Left ventricle myocardium superior (tissue), 1 donor: ENCODE data around the gene TTLL3. TPM values are rescaled to one million over a fixed set of nuclear protein-coding genes. Genes with fewer than 3 reads are reported as not detected.
"Not testable (repeated sequence)": the region's sequence is repeated elsewhere in the genome, so short reads cannot be mapped to it uniquely, and the experiment has no call there.

ENCODE experiments used
- ATAC-seq: fragments of 200-7000 bp; cut with Tn5 transposase; one replicate; pipeline ENCODE4 v1.9.1; 2020; ENCODE audit warnings: mild to moderate bottlenecking, moderate library complexity
- DNase-seq: peaks from one replicate; pipeline ENCODE4 v3.0.0-alpha.2; 2020
- intact Hi-C: fragments of 100-400 bp; cut with micrococcal nuclease; formaldehyde crosslinking; loops from one replicate; pipeline ENCODE4 v1.11.0; 2022
- long read RNA-seq: library from polyadenylated mRNA; unstranded; transcript quantifications from one replicate; pipeline ENCODE4 v2.0.0, GENCODE V29; 2021
- total RNA-seq: library from RNA; stranded (reverse); fragmentation: NEBNext Ultra II Directional; extraction: Animal tissue kit (Norgen Biotek cat#: 25700); gene quantifications from one replicate; pipeline ENCODE4 v1.2.1, GENCODE V29; 2021
- donor health status: DM: no; HTN: yes; CAD: no; lungs with severe emphysema.

TTLL3 gene
- total RNA-seq = 11.0 TPM
- long read RNA-seq, partial matches to known transcripts = 7 of 11 reads
- long read RNA-seq, other reads (novel, unspliced or antisense) = 4 of 11 reads

- ATAC-seq = peak; percentile 87
- DNase-seq = peak; percentile 87
- intact Hi-C loops = no loop called here
Observed at GRCh38 chr3:9809615-9810432, at the start of gene TTLL3. Gene TTLL3, plus strand, starts transcription at chr3:9810262. Its CDS starts 400 bp downstream, at chr3:9810662.

- intact Hi-C loops = no loop called here
- ATAC-seq (no peak), DNase-seq (no peak)
Observed at GRCh38 chr3:9760779-9761505, 49.1 kb upstream of the TTLL3 start.

GRCh38 chr3:9761919-9762318 is 48.1 kb upstream of the TTLL3 start:
- no peak for ATAC-seq
- intact Hi-C loops = no loop called here
- no peak for DNase-seq

GRCh38 chr3:9762871-9763270 is 47.2 kb upstream of the TTLL3 start:
- ATAC-seq (no peak), DNase-seq (no peak)
- intact Hi-C loops = no loop called here

GRCh38 chr3:9765865-9766264 is 44.2 kb upstream of the TTLL3 start:
- intact Hi-C loops = no loop called here
- no peak for DNase-seq
- no peak for ATAC-seq

- ATAC-seq (peak; percentile 13), DNase-seq (no peak)
- intact Hi-C loops = no loop called here
Observed at GRCh38 chr3:9767418-9767817, 42.6 kb upstream of the TTLL3 start.

GRCh38 chr3:9768141-9768775 is 41.8 kb upstream of the TTLL3 start:
- ATAC-seq (no peak), DNase-seq (no peak)
- intact Hi-C loops = no loop called here

- intact Hi-C loops = no loop called here
- ATAC-seq (peak; percentile 1), DNase-seq (no peak)
Observed at GRCh38 chr3:9769012-9769411, 41.0 kb upstream of the TTLL3 start.

- peak; percentile 95 for ATAC-seq
- intact Hi-C loops = no loop called here
Observed at GRCh38 chr3:9769426-9770275, 40.4 kb upstream of the TTLL3 start, which contains the start of gene CAMK1. Gene CAMK1, minus strand, starts transcription at chr3:9769947. Its CDS starts 2,198 bp downstream, at chr3:9767749.

GRCh38 chr3:9770276-9770812 is 39.7 kb upstream of the TTLL3 start:
- peak; percentile 92 for DNase-seq
- ATAC-seq = peak; percentile 50
- intact Hi-C loops = no loop called here

More at GRCh38 chr3:9769426-9770275, 40.4 kb upstream of the TTLL3 start, which contains the start of gene CAMK1:
- peak; percentile 92 for DNase-seq

- DNase-seq, intact Hi-C loops, ATAC-seq: not testable (repeated sequence)
Observed at GRCh38 chr3:9771007-9771406, 39.1 kb upstream of the TTLL3 start.

GRCh38 chr3:9776896-9777693 is 33.0 kb upstream of the TTLL3 start:
- no peak for DNase-seq
- intact Hi-C loops = no loop called here
- ATAC-seq = no peak

GRCh38 chr3:9777694-9778021 is 32.4 kb upstream of the TTLL3 start:
- intact Hi-C loops = no loop called here
- DNase-seq (no peak), ATAC-seq (no peak)

- ATAC-seq (no peak), DNase-seq (no peak)
- intact Hi-C loops = no loop called here
Observed at GRCh38 chr3:9778143-9779074, 31.7 kb upstream of the TTLL3 start.

GRCh38 chr3:9779075-9779593 is 30.9 kb upstream of the TTLL3 start:
- no peak for DNase-seq
- intact Hi-C loops = no loop called here
- no peak for ATAC-seq

GRCh38 chr3:9779721-9780457 is 30.2 kb upstream of the TTLL3 start:
- ATAC-seq (peak; percentile 67), DNase-seq (no peak)
- intact Hi-C loops = no loop called here
